Hepatocyte (in vitro differentiated cells): Measurements from ENCODE around the gene TSPAN9. TPM values are rescaled to one million over a fixed set of nuclear protein-coding genes. Genes with fewer than 3 reads are reported as not detected.
A peak's percentile ranks its signal among the peaks of the same experiment; 100 is the strongest.

Experiments
- DNase-seq: peaks from one replicate; pipeline ENCODE4 v3.0.0-alpha.2; 2016; ENCODE audit warnings: low spot score
- H2AFZ ChIP-seq: fragments of 200-600 bp; sonication (generic); 2 replicates; pipeline ENCODE4 v1.6.0; 2016; ENCODE audit warnings: antibody characterized with exemption, mild to moderate bottlenecking
- H3K27ac ChIP-seq: fragments of 200-600 bp; sonication (generic); 2 replicates; pipeline ENCODE4 v1.5.1; 2016; ENCODE audit warnings: mild to moderate bottlenecking
- H3K27me3 ChIP-seq: fragments of 200-600 bp; sonication (generic); 2 replicates; pipeline ENCODE4 v1.6.1; 2016
- H3K36me3 ChIP-seq: fragments of 200-600 bp; sonication (generic); replicated peaks from 2 replicates; pipeline ENCODE4 v1.5.1; 2016; ENCODE audit warnings: low read depth; ENCODE audit not compliant: insufficient read depth
- H3K4me1 ChIP-seq: fragments of 200-600 bp; sonication (generic); 2 replicates; pipeline ENCODE4 v1.5.1; 2016; ENCODE audit warnings: mild to moderate bottlenecking, moderate library complexity; ENCODE audit not compliant: insufficient read depth
- H3K4me2 ChIP-seq: fragments of 200-600 bp; sonication (generic); 2 replicates; pipeline ENCODE4 v1.6.0; 2016
- H3K4me3 ChIP-seq: fragments of 200-600 bp; sonication (generic); 2 replicates; pipeline ENCODE4 v1.5.1; 2016; ENCODE audit warnings: mild to moderate bottlenecking
- H3K79me2 ChIP-seq: fragments of 200-600 bp; sonication (generic); 2 replicates; pipeline ENCODE4 v1.6.0; 2017; ENCODE audit warnings: mild to moderate bottlenecking
- H3K9me2 ChIP-seq: fragments of 200-600 bp; sonication (generic); replicated peaks from 2 replicates; pipeline ENCODE4 v1.6.0; 2017; ENCODE audit warnings: mild to moderate bottlenecking; ENCODE audit not compliant: insufficient read depth
- H3K9me3 ChIP-seq: fragments of 200-600 bp; sonication (generic); 2 replicates; pipeline ENCODE4 v1.5.1; 2016; ENCODE audit warnings: low read depth, mild to moderate bottlenecking
- H4K20me1 ChIP-seq: fragments of 200-600 bp; sonication (generic); 2 replicates; pipeline ENCODE4 v1.6.0; 2016; ENCODE audit warnings: mild to moderate bottlenecking; ENCODE audit not compliant: insufficient read depth, poor library complexity, severe bottlenecking
- EZH2 ChIP-seq: fragments of 200-600 bp; sonication (generic); IDR thresholded peaks from 2 replicates; pipeline ENCODE4 v1.6.1; 2016; ENCODE audit warnings: antibody characterized with exemption, mild to moderate bottlenecking, borderline replicate concordance
- EZH2phosphoT487 ChIP-seq: fragments of 200-600 bp; sonication (generic); IDR thresholded peaks from one replicate; pipeline ENCODE4 v1.6.1; 2018; ENCODE audit warnings: antibody characterized with exemption, mild to moderate bottlenecking, low read depth, moderate library complexity; ENCODE audit not compliant: unreplicated experiment, severe bottlenecking
- WGBS: methylation state at CpG from one replicate; pipeline ENCODE4 v1.1.6; 2016; ENCODE audit warnings: low lambda C conversion rate; ENCODE audit errors: missing lambda C conversion rate; 5-methylcytosine and 5-hydroxymethylcytosine counted together
- polyA plus RNA-seq: library from polyadenylated mRNA; unstranded; fragments of >200 nt; fragmentation: Nextera tagmentation; extraction: Ambion mirVana; gene quantifications from 2 replicates; pipeline ENCODE4 v1.2.1, GENCODE V29; 2016
- total RNA-seq: library from RNA; depleted of rRNA; stranded (reverse); fragments of >200 nt; gene quantifications from 2 replicates; pipeline ENCODE4 v1.2.3, GENCODE V29; 2014
- TF ChIP-seq, protein P1 (sequence below): fragments of 200-600 bp; sonication (generic); IDR thresholded peaks from 2 replicates; pipeline ENCODE4 v1.5.1; 2016; ENCODE audit warnings: antibody characterized with exemption, mild to moderate bottlenecking; ENCODE audit not compliant: poor library complexity

The TSPAN9 gene
- total and polyA plus RNA-seq, 2 experiments from 2014 or later: 16.6 to 38.6 TPM

DNA sequence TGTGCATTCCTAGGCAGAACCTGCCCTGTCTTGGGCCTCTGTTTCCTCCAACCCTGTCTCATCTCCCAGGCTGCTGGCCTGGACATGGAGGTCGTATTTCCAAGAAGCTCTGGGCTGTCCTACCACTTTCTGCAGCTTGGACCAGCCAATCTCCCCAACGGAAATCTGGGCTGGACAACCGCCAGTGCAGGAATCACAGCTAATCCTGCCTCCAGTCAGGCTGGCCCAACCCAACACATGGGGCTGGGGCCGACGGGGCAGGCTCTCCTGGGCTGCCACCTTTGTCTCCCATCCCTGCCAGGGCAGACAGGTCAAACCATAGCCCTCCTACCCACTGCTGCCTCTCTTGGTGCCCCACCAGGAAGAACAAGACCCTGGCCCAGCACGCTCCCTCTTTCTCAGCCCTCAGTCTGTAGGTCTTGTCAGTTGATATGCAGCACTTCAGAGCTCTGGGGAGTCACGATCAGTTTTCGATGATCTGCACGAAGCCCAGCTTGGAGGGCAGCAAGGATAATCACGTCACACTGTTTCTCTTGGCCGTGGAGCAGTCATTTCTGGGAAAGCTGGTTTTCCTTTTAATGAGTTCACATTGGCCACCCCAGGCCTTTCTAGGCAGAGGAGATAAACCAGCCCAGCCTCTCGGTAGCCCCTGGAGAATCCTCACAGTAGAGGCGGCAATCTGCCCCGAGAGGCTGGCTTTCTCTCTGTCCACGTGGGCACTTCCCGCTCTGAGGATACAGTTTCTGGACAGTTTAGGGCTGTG is 218.6 kb downstream of the TSPAN9 start:
- H3K9me2 ChIP-seq: no peaks in the 10 kb centered on the region
- peaks cover 7% of the 10 kb centered on the region for H3K4me1 ChIP-seq
- DNase-seq: peak; percentile 37
- H3K79me2 ChIP-seq: no peaks in the 10 kb centered on the region
- H3K27ac ChIP-seq: no peak overlapping the region
- H4K20me1 ChIP-seq: no peaks in the 10 kb centered on the region
- 79% methylated on average over 16 of the region's 16 CpGs for WGBS
- no peak overlapping the region for H3K4me2 ChIP-seq
- H3K27me3 ChIP-seq: peaks cover 4% of the 10 kb centered on the region
- H3K36me3 ChIP-seq: no peaks in the 10 kb centered on the region
- TF ChIP-seq EZH2: no peak
- TF ChIP-seq, protein P1, sequence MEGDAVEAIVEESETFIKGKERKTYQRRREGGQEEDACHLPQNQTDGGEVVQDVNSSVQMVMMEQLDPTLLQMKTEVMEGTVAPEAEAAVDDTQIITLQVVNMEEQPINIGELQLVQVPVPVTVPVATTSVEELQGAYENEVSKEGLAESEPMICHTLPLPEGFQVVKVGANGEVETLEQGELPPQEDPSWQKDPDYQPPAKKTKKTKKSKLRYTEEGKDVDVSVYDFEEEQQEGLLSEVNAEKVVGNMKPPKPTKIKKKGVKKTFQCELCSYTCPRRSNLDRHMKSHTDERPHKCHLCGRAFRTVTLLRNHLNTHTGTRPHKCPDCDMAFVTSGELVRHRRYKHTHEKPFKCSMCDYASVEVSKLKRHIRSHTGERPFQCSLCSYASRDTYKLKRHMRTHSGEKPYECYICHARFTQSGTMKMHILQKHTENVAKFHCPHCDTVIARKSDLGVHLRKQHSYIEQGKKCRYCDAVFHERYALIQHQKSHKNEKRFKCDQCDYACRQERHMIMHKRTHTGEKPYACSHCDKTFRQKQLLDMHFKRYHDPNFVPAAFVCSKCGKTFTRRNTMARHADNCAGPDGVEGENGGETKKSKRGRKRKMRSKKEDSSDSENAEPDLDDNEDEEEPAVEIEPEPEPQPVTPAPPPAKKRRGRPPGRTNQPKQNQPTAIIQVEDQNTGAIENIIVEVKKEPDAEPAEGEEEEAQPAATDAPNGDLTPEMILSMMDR: no peak
- TF ChIP-seq EZH2phosphoT487: no peak
- no peak overlapping the region for H3K4me3 ChIP-seq
- H2AFZ ChIP-seq: no peak overlapping the region
- no peaks in the 10 kb centered on the region for H3K9me3 ChIP-seq

DNA sequence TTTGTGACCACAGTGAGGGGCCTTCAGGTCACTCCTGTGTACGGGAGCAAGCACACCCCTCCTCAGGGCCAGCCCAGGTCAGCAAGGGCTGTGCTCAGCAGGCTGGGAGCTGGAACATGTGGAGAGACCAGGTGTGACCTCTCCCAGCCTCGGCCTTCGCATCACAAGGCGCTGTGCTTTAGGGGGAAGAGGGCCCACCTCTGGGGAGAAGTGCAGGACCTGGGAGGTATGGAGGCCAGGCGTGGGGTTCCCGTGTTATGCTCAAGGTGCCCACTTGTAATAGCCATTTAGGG is 219.2 kb downstream of the TSPAN9 start:
- H3K9me3 ChIP-seq: no peaks in the 10 kb centered on the region
- H3K79me2 ChIP-seq: no peaks in the 10 kb centered on the region
- no peak overlapping the region for H3K4me3 ChIP-seq
- H3K4me1 ChIP-seq: peaks cover 8% of the 10 kb centered on the region
- H4K20me1 ChIP-seq: no peaks in the 10 kb centered on the region
- H3K27ac ChIP-seq: no peak overlapping the region
- no peak overlapping the region for H2AFZ ChIP-seq
- H3K27me3 ChIP-seq: peaks cover 4% of the 10 kb centered on the region
- no peaks in the 10 kb centered on the region for H3K36me3 ChIP-seq
- no peak for DNase-seq
- H3K4me2 ChIP-seq: no peak overlapping the region
- TF ChIP-seq EZH2phosphoT487: no peak
- no peak for TF ChIP-seq EZH2
- TF ChIP-seq, protein P1: no peak
- WGBS: 88% methylated on average over 6 of the region's 6 CpGs
- no peaks in the 10 kb centered on the region for H3K9me2 ChIP-seq

DNA sequence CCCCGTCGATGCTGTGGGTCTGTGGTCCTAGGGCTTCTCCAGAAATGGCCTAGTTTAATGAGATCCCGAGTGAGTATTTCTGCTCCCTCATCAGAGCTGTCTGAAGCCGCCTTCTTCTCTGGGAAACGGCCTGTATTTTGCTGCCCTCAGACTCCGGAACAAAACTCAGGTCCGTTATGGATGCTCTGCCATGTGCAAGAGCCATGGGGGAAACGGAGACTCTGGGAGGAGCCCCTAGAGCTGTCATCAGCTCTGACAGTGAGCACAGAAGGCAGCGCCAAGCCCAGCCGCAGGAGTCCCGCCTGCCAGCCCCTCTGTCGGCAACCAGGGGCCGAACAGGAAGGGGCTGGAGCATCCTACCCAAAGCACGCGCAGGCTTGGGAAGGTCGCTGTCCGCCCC is 221.4 kb downstream of the TSPAN9 start:
- Histone ChIP-seq H3K9me2 (no peaks in the 10 kb centered on the region), H3K36me3 (no peaks in the 10 kb centered on the region), H3K27me3 (peaks cover 4% of the 10 kb centered on the region), H3K4me2 (no peak overlapping the region), H3K27ac (no peak overlapping the region), H3K4me3 (no peak overlapping the region), H3K4me1 (peaks cover 8% of the 10 kb centered on the region), H4K20me1 (no peaks in the 10 kb centered on the region), H2AFZ (no peak overlapping the region), H3K79me2 (no peaks in the 10 kb centered on the region), H3K9me3 (no peaks in the 10 kb centered on the region)
- TF ChIP-seq EZH2phosphoT487 (no peak), EZH2 (no peak)
- TF ChIP-seq, protein P1: no peak
- no peak for DNase-seq
- 73% methylated on average over 17 of the region's 17 CpGs for WGBS
